Measurements from ENCODE around the gene SLF1.

Gene SLF1

DNA sequence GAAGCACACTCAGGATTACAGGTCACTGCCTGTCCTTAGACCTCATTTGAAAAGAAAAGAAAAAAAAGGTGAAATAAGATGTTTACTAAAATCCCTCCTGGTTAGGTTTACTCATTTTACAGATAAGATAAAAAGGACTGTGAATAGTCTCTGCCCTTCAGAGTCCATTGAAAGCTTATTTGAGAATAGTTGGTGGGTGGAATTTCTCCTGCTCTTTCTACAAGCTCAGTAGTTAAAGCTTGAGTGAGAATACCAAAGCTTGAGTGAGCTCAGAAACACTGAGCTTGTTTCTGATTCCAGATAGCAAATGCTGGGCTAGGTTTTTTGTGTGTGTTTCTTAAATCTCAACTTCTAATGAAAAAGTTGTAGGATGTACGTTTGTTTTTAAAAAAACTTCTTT, 106.7 kb downstream of the SLF1 start:
- no peak for DNase-seq

DNA sequence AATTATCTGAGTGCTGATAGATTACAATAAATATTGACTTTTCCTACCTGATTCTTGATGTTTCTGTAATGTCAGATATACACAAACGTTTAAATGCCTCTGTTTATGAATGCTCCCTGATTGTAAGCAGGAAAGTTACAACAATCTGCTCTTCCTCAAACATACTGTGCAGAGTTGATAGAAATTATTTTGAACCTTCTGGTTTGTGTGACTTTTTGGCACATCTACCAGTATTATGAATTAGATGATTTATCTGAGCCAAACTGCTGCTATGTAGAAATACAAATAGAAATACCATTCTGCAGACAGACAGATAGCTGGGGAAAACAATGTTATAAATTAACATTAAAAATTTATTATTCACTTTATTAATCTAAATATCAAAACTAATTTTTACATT, 113.0 kb downstream of the SLF1 start:
- no peak for DNase-seq

DNA sequence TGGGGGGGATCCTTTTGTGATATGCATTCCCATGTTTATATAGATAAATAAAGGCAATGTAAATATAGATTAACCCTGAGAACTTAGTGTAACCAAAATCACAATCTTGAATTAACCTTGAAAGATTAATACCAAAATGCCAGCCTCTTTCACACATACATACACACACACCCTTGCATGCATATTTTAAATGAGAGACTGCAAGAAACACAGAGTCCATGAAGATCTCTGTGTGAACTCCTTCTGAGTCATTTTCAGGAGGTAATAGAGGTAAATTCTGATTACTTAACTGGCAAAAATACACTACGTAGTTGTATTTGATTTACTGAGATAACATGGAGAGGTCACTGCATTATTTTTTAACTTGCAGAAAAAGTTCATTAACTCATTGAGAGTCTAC, 118.0 kb downstream of the SLF1 start:
- no peak for DNase-seq

DNA sequence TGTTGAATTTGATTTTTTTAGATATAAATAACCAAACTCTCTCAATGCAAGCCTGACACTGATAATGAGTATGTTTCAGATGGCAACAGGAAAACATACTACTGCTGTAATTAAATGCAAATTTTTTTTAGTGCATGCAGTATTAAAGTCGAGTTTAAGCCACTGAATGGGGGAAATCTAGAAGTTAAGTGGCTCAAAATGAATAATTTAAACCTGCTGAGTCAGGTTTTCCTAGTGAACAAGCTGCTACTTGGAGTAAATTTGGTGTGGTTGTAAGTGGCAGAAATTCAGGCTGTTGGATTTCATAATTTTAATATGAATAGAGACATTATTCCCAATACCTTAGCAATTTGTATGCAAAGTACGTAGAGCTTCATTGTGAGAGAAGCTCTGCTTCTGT, 121.8 kb downstream of the SLF1 start:
- DNase-seq = no peak

DNA sequence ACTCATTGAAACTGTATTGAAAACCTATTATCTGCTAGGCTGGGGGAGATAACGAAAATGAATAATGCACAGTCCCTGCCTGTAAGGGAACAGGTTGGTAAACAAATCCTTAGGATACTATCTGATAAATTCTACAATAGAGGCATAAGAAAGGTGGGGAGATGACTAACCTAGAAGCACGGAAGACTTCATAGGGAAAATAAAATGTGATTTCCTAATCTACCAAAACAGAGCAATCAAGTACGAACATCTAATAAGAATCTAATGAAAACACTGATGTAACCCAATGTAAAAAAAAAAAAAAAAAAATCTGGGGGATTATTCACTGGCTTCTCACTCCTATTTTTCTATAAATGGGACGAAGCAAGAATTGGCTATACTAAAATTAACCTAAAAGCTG, 124.4 kb downstream of the SLF1 start:
- DNase-seq = no peak

DNA sequence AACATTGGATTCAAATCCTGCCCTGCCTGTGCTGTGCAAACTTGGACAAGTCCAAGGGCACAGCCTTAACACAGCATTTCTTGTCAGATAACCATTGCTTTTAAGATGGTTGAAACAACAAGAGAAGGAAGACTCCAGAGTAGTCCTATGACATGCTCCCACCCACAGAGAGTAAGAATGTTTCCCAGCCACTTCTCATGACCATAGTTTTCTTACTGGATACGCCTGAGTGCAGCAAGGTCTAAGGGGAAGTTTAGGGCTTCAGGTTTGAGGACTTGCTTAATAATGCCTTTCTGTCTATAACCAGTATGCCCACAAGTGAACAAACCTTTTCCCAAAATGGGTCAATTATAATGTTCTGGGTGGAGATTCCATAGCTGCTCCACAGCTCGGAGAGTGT, 126.4 kb downstream of the SLF1 start:
- no peak for DNase-seq

DNA sequence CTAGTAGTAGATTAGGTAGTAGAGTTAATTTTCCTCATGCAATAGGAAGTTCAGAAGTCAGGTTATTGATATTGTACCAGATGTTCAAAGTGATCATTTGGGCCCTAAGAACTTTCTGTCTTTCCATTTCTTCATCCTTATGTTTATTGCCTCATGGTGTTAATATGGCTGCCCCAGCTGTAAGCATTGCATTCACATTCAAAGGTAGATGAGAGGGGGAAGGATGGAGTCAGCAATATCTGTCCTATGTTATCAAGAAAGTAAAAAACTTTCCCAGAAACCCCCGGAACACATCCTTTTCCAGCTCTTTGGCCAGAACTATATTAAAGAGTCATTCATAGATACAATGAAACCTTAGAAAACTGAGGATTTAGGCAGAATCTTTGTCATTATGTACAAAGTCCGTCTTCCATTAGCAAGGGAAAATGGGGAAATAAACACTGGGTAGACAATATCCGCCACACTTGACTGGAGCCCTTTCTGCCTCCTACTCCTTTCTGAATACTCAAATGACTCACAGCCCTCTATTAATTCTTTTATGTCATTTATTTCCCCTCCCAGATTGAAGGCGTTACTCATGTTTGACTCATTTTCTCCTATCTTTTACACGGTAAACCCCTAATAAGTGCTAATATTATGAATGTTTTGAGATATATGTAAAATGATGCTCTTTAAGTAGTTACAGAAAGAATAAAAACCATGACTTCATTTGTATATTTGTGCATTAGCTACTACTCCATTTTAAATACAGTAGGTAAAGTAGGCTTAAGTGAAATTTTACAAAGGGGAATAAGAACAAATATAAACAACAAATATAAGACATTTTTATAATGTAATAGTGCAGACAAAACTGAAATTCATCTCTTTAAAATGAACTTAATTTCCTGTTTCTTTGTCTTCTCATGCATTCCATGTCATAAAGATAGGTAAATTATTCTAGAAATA, 127.6 kb downstream of the SLF1 start:
- DNase-seq = no peak

DNA sequence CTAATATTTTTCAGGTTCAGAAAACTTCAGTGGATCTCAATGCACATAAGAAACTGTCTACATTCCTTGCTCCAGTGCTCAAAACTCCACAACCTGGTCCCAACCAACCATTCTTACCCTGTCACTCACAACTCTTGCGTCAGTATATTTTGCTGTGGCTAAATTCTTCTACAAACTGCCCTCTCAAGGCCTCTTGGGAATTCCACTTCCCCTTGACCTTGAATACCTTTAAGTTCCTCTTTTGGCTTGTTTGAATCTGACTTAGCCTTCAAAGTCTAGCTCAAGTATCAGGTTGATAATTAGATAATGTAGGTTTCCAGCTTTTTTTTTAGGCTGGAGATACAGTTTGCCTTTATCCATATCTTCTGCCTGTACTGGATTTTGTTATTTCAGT, 128.3 kb downstream of the SLF1 start:
- DNase-seq = no peak
